ENCODE measurements around the gene NAV1.

DNA sequence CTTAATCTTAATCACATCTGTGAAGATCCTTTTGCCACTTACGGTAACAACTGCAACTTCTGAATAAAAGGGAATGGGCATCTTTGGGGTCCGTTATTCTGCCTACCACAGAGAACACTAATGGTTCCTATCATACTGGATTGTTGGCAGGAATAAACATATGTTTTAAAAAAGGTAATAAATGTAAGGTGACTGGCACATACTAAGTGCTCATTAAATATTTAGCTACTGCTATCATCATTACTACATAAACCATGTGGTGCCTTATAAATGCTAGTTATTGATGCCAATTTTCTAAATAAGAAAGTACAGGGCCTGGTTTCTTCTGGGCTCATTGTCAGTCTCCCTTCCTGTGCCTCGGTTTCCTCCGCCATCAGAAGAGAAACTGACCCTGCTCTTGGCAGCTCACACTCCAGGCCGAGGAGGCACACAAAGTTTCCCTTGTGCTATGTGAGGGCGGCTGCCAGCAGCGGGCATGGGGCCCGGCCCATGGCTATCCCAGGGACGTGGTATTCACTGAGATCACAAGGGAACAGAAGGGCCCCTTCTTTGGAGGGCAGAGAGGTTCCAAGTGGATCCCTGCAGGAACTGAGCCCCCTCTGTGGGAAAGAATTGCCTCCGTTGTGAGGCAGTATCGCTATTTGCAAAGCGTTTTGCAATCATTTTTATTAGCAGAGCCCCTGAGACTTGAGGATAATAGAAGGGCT lies 26.2 kb downstream of the NAV1 start:
- TF ChIP-seq CTCF (IDR thresholded peaks at IDR 0.05) (no peak), POLR2A (IDR thresholded peaks at IDR 0.05) (no peak)

All from esophagus squamous epithelium (tissue), 4 donors.